Stimulated activated CD8-positive, alpha-beta memory T cell treated with anti-CD3 and anti-CD28 coated beads, Interleukin-7, amount 100 ng/mL, for 4 hours (primary cell): ENCODE data around the gene KLHL24.
"Not testable (repeated sequence)": the region's sequence is repeated elsewhere in the genome, so short reads cannot be mapped to it uniquely, and the experiment has no call there.

Source experiments
- DNase-seq, 2 donors: peaks; one replicate each; pipeline ENCODE4 v3.0.0-alpha.2; 2020; ENCODE audit warnings: low read depth in 2 of 2

The KLHL24 gene

GRCh38 chr3:183635107-183635430, 354 bp upstream of the KLHL24 start:
- DNase-seq = no peak

- peak; percentile 86 for DNase-seq
These were observed 1.0 kb downstream of the KLHL24 start for GRCh38 chr3:183636221-183637105.

GRCh38 chr3:183637106-183637486, 1.7 kb downstream of the KLHL24 start:
- DNase-seq = no peak

GRCh38 chr3:183637633-183638032, 2.2 kb downstream of the KLHL24 start:
- DNase-seq = not testable (repeated sequence)

GRCh38 chr3:183638101-183638852, 2.9 kb downstream of the KLHL24 start:
- DNase-seq = no peak

GRCh38 chr3:183640635-183641034, 5.2 kb downstream of the KLHL24 start:
- DNase-seq = not testable (repeated sequence)

GRCh38 chr3:183641882-183642281, 6.5 kb downstream of the KLHL24 start:
- no peak for DNase-seq

- no peak for DNase-seq
These were observed 8.8 kb downstream of the KLHL24 start for GRCh38 chr3:183644244-183644643.

- DNase-seq = no peak
These were observed 9.8 kb downstream of the KLHL24 start for GRCh38 chr3:183645254-183645653.

- DNase-seq = no peak
These were observed 15.1 kb downstream of the KLHL24 start for GRCh38 chr3:183650554-183650953.

GRCh38 chr3:183653209-183654064, 18.0 kb downstream of the KLHL24 start:
- no peak for DNase-seq

- DNase-seq = no peak
These were observed 19.3 kb downstream of the KLHL24 start for GRCh38 chr3:183654727-183655126.

- DNase-seq = no peak
These were observed 26.7 kb downstream of the KLHL24 start for GRCh38 chr3:183662099-183662498.

GRCh38 chr3:183664913-183665381, 29.5 kb downstream of the KLHL24 start:
- DNase-seq = no peak

GRCh38 chr3:183680061-183680460, 44.6 kb downstream of the KLHL24 start:
- no peak for DNase-seq

GRCh38 chr3:183687705-183688104, 52.3 kb downstream of the KLHL24 start:
- no peak for DNase-seq

- DNase-seq = no peak
These were observed 53.5 kb downstream of the KLHL24 start for GRCh38 chr3:183688874-183689273.

- DNase-seq = not testable (repeated sequence)
These were observed 54.2 kb downstream of the KLHL24 start for GRCh38 chr3:183689621-183690020.

- DNase-seq = no peak
These were observed 55.1 kb downstream of the KLHL24 start for GRCh38 chr3:183690402-183690995.

GRCh38 chr3:183692436-183692835, 57.0 kb downstream of the KLHL24 start:
- no peak for DNase-seq

- no peak for DNase-seq
These were observed 60.3 kb downstream of the KLHL24 start for GRCh38 chr3:183695569-183696364.
